H1 (cell line): ENCODE results near the gene CERS1. TPM values are rescaled to one million over a fixed set of nuclear protein-coding genes. Genes with fewer than 3 reads are reported as not detected.

Experiments
- HDAC2 ChIP-seq, 2 experiments: fragments of 300-600 bp in 1 of 2; sonication (generic) in 1 of 2; IDR thresholded peaks; 2 replicates each; pipeline ENCODE4 v1.6.1; 2011 to 2012; ENCODE audit warnings: low read depth in 2 of 2, low read length in 2 of 2, mild to moderate bottlenecking in 2 of 2, moderate library complexity in 2 of 2, borderline replicate concordance in 1 of 2, inconsistent platforms in 1 of 2
- JUN ChIP-seq: IDR thresholded peaks from 2 replicates; pipeline ENCODE4 v1.6.1; 2011; ENCODE audit warnings: low read depth, mild to moderate bottlenecking, improper control_type of control experiment, low read length
- RXRA ChIP-seq: IDR thresholded peaks from 2 replicates; pipeline ENCODE4 v1.6.1; 2011; ENCODE audit warnings: low read depth, mild to moderate bottlenecking, low read length, moderate library complexity; ENCODE audit not compliant: insufficient read depth
- SP1 ChIP-seq: IDR thresholded peaks from 2 replicates; pipeline ENCODE4 v1.6.1; 2011; ENCODE audit warnings: low read depth, low read length
- polyA plus RNA-seq, 7 experiments: library from polyadenylated mRNA; depleted of rRNA in 3 of 7; stranded (reverse) in 5 of 7; unstranded in 2 of 7; fragments of >200 nt in 5 of 7; fragments of 200-250 nt in 2 of 7; gene quantifications; 1 replicate in 5 of 7; 2 replicates in 1 of 7; 4 replicates in 1 of 7; pipeline versions ENCODE4 v1.2.1 to v1.2.3, GENCODE V29; 2011 to 2013; ENCODE audit warnings: missing spikeins in 2 of 7, mixed read lengths in 2 of 7
- total RNA-seq: library from RNA; stranded (reverse); fragmentation: NEBNext Ultra II Directional; extraction: Animal tissue kit (Norgen Biotek cat#: 25700); gene quantifications from 2 replicates; pipeline ENCODE4 v1.2.1, GENCODE V29; 2021

CERS1 gene
- total and polyA plus RNA-seq, 2 of the 8 experiments (the other 6 are each of a cell fraction or from before 2014, with no cell fraction given): 18.6 to 51.0 TPM

- TF ChIP-seq HDAC2 (IDR thresholded peaks at IDR 0.05; ENCODE audit: borderline replicate concordance in 1 of 2, low read depth in 2 of 2, low read length in 2 of 2): no peak
- no peak for TF ChIP-seq SP1
- TF ChIP-seq JUN: no peak
- no peak for TF ChIP-seq RXRA
Observed at GRCh38 chr19:18900700-18901481, 4.9 kb upstream of the CERS1 start (continued).
